HTR-8/SVneo (cell line): Measurements from ENCODE around the gene PADI3.

Experiments used
- DNase-seq: peaks from one replicate; pipeline ENCODE4 v3.0.0; 2011; ENCODE audit warnings: low spot score, mixed read lengths; ENCODE audit not compliant: insufficient read length
- FAIRE-seq: peaks from 2 replicates; lab custom pipeline; 2011; peaks lifted over from hg19 to GRCh38; lab: Jason Lieb, UNC

Gene PADI3, protein sequence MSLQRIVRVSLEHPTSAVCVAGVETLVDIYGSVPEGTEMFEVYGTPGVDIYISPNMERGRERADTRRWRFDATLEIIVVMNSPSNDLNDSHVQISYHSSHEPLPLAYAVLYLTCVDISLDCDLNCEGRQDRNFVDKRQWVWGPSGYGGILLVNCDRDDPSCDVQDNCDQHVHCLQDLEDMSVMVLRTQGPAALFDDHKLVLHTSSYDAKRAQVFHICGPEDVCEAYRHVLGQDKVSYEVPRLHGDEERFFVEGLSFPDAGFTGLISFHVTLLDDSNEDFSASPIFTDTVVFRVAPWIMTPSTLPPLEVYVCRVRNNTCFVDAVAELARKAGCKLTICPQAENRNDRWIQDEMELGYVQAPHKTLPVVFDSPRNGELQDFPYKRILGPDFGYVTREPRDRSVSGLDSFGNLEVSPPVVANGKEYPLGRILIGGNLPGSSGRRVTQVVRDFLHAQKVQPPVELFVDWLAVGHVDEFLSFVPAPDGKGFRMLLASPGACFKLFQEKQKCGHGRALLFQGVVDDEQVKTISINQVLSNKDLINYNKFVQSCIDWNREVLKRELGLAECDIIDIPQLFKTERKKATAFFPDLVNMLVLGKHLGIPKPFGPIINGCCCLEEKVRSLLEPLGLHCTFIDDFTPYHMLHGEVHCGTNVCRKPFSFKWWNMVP

DNA sequence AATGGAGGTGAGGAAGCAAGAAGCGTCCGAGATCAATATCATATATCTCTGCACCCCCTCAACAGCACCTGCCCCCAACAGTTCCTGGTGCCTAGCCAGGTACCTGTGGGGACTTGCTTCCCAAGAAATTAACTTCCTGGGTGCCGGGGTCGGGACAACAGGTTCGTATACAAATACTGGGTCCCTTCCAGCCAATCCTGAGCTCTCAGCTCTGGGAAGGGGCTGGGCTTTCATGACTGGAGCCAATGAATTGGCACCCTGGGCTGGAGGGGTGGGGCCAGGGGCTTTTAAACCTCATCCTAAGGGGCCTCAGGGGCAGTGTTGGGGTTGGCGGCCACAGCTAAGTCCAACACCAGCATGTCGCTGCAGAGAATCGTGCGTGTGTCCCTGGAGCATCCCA is at the start of gene PADI3:
Gene PADI3, plus strand, starts transcription at position 318 of the 400 bp plus-strand sequence. Its CDS starts 40 bp downstream, at position 358.
- DNase-seq (no peak), FAIRE-seq (no peak)

DNA sequence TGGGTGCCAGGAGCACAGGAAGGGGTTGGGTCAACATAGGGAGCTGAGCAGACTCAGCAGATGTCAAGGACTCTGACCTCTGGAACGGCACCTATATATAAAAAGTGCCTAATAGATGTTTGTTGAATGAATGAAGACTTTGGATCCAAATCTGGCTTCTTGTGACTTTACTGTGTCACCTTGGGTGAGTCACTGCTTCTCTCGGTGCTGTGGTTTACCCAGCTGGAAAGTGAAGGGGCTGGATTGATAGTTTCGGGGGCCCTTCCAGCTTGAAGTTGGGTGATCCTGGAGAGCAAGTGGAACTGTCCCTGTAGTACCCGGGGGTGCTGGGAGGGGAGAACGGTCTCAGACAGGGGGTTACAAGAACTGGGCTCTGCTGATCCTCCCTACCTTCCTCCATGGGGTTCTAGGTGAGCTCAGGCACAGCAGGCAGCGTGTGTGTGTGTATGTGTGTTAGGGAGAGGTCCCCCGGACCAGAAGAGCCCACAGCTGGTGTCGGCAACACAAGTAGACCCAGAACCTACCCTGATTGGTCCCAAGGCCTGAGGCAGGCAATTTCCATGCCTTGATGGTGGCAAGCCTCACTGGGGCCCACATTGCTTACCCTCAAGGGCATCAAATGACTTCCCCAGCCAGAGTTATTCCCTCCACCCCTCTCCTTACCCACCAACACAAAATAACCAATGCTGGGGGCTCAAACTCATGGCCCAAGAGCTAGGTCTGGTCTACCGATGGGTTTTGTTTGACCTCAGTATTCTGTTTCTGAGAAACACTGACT is 49.4 kb upstream of the PADI3 start:
- no peak for FAIRE-seq
- no peak for DNase-seq

DNA sequence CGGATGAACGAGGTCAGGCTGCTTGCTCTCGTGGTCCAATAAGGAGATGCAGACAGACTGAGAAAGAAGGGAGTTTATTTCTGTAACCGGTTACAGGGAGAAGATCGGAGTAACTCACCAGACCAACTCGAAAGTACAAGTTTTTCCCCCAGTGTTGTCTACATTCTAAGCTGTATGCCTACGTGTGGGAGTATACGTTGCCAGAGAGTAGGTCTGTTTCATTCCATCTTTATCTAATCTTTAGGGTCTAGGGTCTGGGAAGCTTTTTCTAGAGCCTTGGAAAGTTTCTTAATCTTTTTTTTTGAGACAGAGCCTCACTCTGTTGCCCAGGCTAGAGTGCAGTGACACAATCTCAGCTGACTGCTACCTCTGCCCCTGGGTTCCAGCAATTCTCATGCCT is 48.7 kb upstream of the PADI3 start:
- DNase-seq (no peak), FAIRE-seq (no peak)

DNA sequence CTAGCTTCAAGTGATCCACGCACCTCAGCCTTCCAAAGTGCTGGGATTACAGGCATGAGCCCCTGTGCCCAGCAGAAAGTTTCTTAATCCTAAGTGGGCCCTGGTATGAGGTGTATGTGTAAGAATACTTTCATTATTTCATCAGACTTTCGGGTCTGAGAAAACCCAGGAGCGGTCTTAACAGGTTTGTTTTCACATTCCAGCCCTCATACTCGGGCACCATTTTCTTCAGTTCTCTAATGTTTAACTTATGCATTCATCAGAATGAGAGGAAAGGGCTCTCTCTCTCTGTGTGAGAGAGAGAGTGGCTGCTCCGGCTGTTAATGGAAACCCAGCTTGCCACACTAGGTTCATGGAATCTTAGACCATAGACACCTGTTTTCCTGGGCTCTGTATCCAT is 48.1 kb upstream of the PADI3 start:
- no peak for DNase-seq
- no peak for FAIRE-seq

DNA sequence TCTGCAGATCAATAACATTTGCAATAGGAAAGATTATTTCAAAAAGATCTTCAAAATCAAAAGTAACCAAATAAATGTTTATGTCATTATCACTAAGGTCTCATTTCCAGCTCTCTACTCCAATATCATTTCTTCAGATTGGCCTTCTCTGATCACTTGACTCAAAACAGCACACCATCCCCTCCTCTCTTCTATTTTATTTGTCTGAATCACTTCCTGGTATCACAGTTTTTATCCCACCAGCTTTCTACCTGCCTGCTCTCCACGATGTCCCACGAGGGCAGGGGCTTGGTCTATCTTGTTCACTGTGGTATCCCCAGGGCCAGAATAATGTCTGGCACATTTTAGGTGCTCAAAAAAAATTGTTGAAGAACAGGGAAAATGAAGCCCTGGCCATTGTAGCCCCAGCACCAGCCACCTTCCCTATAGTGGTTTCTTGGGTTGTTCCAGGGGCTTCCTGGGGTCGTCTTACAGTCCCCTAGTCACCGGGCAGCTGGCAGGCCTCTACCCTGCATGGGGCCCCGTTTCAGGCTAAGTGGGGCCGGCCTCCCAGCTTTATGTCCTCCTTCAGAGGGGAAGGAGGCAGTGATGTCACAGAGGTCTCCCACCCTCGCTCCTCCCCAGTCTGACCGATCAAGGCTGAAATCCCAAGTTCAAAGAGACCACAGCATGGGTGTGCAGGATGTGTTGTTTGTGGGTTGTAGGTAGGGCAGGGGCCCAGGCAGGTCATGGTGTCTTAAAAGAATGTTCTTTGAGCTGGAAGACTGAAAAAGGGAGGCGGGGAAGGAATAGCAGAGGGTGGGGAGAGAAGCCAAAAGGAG is 47.5 kb upstream of the PADI3 start:
- FAIRE-seq: no peak
- no peak for DNase-seq

DNA sequence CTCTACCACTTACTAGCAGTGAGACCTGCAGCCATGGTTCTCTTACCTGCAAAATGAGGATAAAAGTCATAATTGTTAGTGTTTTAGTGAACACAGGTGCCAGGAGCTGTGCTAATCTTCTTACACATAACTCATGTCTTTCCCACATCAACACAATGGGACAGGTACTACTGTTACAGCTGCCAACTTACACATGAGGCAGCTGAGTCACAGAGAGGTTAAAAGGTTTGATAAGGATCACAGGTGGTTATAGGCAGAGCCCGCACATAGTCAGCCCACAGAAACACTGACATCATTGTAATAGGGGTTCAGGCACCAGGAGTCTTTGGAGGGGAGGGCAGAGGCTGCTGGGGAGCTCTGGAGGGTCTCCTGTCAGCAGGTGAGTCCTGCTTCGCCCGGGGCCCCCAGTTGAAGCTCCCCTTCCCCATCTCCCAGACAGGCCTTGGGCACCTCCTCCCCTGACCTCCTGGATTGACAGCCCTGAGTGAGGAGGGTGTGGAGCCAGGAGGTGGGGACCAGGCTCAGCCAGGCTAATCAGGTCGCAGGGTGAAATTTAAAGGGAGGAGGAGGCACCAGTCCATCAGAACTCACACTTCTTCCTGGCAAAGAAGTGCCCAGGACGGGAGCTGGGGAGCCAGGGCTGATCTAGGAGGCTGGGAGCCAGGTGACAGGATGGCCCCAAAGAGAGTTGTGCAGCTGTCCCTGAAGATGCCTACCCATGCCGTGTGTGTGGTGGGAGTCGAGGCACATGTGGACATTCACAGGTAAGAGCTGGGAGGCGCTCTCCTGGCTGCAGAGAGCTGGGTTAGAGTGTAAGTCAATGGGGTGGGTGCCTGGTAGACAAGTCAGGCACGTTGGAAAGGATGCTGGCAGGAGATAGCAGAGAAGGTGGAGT is 44.1 kb upstream of the PADI3 start, which contains the start of gene PADI1:
Gene PADI1, plus strand, starts transcription at position 583 of the 895 bp plus-strand sequence. Its CDS starts 90 bp downstream, at position 673.
- DNase-seq (no peak), FAIRE-seq (no peak)

DNA sequence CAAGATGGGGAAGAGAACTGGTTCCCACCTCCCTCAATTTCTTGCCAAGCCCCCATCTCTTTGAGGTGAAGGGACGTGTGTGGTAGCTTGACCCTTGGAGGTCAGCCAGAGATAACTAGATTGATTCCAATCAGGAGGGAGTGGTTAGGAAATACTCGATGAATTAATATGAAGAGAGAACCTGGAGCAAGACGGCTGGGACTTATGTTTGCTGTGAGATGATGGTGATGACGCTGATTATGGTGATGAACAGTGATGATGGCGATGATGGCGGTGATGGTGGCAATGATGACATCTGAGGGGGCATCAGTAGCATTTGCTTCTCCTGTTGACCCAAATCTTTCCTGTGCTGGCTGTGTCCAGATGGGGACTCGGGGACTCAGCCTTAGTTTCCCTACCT is 43.2 kb upstream of the PADI3 start:
- no peak for FAIRE-seq
- DNase-seq: no peak

DNA sequence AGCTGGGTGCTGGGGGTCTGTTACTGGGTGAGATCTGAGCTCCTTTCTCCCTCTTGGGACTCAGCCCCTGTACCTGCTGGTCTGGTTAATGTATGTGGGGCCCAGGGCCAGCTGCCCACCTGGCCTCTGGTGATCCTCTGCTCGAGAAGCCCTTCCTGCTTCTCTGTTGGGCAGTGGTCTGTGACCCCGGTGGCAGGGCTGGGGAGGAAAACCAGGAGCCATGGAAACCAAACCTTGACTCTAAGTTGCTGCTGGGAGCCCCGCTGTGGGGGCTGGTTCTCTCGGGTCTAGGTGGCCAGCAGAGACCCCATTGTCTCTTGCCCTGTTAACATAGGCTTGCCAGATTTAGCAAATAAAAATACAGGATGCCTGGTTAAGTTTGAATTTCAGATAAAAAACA is 42.7 kb upstream of the PADI3 start:
- no peak for FAIRE-seq
- no peak for DNase-seq

DNA sequence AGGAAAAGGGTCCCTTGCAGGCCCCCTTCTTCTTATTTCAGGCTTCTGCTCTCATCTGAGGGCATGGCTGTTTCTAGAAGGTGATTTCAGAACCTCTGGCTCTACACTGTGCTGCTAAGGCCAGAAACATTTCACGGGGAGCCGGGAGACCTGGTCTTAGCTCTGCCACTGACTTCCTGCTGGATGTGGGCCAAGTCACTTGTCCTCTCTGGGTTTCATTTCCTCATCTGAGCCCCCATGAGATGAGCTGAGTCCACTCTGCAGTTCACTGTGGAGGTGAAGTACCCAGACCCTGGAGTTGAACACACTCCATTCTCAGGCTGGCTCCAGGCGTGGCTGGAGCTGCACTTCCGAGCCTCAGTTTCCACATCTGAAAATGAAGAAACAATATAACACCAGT is 41.9 kb upstream of the PADI3 start:
- no peak for FAIRE-seq
- DNase-seq: no peak

DNA sequence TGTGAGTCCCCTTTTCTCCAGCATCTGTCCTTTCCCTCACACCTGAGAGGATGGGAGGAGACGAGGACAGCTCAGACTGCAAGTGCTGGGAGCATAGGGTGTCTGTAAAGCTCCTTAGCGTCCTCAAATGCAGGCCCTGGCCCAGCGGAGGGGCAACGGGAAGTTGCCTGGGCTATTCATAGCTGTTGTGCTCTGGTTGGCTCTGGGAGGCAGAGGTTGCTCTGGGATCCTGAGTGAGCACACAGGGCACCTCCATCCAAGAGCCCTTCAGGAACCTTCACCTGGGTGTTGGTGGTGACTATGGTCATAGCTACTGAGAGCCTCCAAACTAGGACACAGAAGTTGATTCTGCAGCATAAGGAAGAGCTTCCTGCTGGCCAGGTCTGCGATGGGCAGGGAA is 41.4 kb upstream of the PADI3 start:
- FAIRE-seq (no peak), DNase-seq (no peak)

DNA sequence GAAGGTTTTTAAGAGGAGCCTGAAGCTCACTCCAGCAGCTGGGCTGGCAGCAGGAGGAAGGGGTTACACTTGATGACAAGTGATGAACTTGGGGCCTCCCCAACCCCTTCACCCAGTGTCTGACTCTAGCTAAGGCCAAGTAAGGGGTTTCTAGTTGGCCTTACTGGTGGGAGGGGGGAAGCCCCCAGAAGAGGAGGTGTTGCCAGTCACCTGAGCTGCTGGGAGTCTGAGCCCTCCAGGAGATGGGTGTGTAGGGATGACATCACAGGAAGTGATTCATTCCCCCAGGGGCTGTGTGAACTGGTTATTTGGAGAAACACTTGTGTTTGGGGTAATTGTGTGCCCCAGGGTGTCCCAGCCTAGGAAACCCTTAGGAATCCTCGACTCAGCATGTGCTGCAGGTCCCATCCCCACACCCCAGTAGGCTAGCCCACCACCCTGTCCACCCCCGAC is 40.9 kb upstream of the PADI3 start:
- DNase-seq: peak; percentile 83

DNA sequence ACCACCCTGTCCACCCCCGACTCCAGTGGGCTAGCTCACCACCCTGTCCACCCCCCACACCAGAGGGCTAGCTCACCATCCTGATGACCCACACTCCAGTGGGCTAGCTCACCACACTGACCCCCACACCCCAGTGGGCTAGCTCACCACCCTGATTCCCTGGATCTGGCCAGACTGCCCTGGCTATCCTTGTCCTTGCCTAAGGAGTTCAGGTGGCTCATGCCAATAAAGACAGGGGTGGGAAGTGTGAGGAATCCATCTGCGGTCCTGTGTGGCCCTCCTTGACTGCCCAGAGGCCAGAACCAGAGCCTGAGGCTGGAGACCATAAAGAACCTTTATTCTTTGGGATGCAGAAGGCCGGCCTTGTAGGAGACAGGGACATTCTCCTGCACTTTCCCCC is 40.4 kb upstream of the PADI3 start:
- no peak for DNase-seq
- peak; percentile 38 for FAIRE-seq

More for the DNA sequence above, 40.9 kb upstream of the PADI3 start:
- FAIRE-seq: peak; percentile 84

DNA sequence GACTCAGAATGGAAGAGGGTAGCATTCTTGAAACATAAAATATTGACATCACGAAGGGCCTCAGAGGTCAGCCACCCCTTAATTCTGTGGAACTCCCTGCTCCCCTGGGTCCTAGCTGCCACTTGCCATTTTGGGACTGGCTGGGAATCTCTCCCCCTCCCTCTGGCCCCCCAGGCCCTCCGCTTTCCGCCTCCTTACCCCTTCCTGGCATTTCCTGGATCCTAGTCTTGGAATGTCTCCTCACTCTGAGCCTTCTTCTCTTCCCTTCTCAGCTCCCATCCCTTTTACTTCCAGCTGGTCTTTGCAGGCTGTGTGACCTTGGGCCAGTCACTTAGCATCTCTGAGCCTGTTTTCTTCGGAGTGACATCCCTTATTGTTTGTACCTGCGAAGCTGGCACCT is 39.5 kb upstream of the PADI3 start:
- DNase-seq: no peak
- no peak for FAIRE-seq

DNA sequence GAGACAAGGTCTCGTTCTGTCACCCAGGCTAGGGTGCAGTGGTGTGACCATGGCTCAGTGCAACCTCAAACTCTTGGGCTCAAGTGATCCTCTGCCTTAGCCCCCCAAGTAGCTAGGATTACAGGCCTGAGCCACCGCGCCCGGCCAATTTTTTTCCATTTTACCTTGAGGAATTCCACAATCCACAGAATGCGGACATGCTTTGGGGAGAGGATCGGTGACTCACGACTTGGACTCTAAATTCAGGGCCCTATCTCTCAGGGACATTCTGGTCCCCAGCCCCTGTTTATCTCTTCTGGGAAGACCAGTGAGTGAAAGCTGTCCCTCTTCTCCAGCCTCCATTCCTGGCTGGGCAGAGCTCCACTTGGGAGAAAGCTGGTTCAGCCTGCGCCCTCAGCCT is 38.7 kb upstream of the PADI3 start:
- FAIRE-seq: no peak
- DNase-seq: no peak

DNA sequence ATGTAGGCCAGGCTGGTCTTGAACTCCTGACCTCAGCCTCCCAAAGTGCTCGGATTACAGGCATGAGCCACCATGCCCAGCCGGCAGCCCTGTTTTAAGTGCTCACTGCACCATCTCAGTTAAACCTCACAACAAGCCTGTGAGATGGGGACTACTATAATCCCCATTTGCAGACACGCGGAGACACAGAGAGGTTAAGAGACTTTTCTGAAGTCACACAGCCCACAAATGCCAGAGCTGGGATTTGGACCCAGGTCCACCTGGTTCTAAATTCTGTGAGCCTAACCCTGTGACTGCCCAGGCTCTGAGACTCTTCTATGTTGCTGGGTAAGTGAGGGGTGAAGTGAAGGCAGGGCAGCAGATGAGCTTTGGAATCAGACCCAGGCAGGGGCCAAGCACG is 37.5 kb upstream of the PADI3 start:
- DNase-seq (no peak), FAIRE-seq (peak; percentile 46)

DNA sequence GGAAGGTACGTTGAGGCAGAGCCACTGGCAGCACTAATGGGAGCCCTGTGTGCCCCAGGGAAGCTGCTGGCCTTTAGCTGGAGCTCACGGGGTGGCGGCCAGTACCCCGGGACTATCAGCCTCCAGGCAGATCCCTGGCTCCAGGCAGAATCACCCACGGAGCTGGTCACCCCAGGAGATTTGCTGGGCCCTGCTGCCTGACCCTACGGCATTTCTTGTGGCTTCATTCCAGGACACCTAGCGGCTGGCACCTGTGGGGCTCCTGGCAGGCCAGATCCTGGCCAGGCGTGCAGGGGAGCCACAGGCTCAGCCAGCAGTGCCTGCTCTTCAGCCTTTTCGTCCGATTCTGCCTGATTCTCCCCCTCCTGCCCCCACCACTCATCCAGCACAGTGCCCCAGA is 36.9 kb upstream of the PADI3 start:
- DNase-seq (no peak), FAIRE-seq (no peak)

DNA sequence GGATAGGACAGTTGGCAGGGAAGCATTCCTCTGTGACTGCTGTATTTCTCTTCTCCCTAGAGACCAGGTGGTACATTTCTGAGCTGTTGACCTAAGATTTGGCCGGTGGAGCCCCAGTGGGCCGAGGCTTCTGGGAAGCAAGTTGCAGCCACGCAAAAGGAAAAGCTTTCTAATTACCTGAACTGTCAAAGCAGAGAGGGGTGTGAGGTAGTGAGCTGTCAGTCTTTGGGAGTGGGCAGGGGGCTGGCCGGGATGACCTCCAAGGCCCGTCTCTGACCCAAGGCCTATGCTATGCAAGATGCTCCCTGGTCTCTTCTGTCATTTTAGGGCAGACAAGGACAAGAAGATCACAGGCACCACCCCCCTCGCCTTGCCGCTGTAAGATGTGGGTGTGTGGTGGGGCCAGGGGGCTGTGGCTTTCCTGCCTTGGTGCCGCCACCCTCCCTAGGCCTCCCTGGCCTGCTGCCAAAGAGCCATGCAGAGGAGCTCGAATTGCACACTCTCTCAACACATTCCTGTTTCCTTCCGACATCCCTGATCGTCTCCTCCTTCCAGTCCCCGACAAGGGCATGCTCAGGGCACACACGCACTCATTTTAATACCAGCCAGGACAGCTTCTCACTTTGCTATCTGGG is 36.3 kb upstream of the PADI3 start:
- FAIRE-seq: peak; percentile 92
- peak; percentile 82 for DNase-seq

DNA sequence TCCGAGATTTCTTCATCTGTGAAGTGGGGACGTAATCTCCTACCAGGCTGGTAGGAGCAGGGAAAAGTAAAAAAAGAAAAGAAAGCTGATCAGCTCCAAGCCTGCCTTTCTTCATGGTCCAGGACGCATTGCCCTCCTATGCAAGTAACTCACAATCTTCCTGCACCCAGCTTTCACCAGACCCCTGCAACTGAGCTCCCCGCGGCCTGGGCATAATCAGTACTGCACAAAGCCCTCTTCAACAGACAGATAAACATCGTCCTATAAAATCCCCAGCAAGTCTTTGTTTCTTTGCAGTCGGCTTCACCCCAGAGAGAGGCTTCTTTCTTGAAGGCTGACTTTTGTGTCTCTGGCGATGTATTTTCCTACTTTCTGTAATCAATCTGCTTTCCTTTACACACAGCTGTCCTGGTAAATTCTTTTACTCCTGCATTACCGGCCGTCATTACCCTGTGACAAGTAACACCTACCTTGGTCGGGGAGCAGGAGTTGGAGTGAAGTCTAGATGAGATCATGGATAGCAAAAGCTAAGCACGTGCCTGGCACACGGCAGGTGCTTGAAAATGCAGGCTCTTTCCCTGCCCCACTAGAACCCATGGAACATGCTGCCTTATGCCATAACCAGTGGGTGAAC is 35.6 kb upstream of the PADI3 start:
- no peak for FAIRE-seq
- no peak for DNase-seq
